ENCODE measurements around the gene RAG2.

The RAG2 gene

DNA sequence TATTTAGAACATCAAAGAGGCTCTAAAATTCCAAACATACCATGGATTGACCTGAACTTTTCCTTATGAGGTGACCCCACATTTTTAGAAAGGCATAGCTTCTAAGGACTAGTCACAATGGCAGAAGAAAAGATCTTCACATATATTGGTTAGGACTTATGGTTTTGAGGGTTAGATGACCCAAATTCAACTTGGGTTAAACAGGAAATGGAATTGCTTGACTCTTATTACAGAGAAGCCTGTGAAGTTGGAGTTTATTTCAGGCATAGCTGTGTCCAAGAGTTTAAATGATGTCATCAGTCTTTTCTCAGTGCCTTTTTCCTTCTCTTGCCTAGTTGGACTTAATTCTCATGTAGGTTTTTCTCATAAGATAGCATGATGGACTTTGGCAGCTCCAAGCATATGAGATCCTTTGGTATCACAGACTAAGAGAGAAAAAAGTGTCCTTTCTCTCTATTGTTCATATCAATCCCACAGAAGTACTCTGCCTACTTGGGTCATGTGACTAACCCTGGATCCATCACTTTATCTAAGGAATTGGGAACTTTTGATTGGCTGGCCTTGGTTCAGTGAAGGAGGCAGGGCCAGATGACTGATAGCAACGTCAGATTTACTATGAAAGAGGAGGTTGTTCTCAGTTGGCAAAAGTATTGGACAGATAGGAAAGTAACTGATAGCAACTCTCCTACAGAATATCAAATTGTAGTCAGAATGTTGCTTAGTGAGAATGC lies 47.5 kb downstream of the RAG2 start:
- no peak for DNase-seq (ENCODE audit: low read depth)

All from activated gamma-delta T cell treated with anti-CD3 and anti-CD28 coated beads, Interleukin-2, amount 50 U/mL, for 16 hours (primary cell).